ENCODE data around the gene DENND2C. TPM values are rescaled to one million over a fixed set of nuclear protein-coding genes. Genes with fewer than 3 reads are reported as not detected.
A peak's percentile ranks its signal among the peaks of the same experiment; 100 is the strongest.

Gene DENND2C
- polyA plus RNA-seq, 1 donor from 2014 or later: 0.26 TPM

DNA sequence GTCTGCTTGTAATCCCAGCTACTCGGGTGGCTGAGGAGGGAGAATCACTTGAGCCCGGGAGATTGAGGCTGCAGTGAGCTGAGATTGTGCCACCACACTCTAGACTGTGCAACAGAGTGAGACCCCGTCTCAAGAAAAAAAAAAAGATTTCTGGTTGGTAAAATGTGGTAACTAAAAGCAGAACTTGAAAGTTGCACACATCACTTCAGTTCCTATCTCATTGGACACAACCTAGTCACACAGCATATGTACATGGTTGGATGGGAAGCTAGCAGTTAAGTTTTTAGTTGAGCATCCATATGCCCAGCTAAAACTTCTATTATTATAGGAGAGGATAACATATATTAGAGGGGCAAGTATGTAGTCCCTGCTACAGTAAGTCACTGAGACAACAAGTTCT lies 110.5 kb downstream of the DENND2C start:
- H4K20me1 ChIP-seq (ENCODE audit: insufficient read depth): no peaks in the 10 kb centered on the region
- no peaks in the 10 kb centered on the region for H3K79me2 ChIP-seq (replicated peaks; ENCODE audit: insufficient read depth, low read length)
- H3K4me2 ChIP-seq (ENCODE audit: low read length): no peak overlapping the region
- no peak overlapping the region for H3K9ac ChIP-seq (ENCODE audit: low read length)
- H3K27me3 ChIP-seq (ENCODE audit: insufficient read depth, low read depth, low read length): no peaks in the 10 kb centered on the region
- H2AFZ ChIP-seq (ENCODE audit: low read depth, low read length): no peak overlapping the region
- H3K36me3 ChIP-seq (ENCODE audit: insufficient read depth, low read length): no peaks in the 10 kb centered on the region
- H3K9me3 ChIP-seq (ENCODE audit: low read length): no peaks in the 10 kb centered on the region
- H3K9me2 ChIP-seq (ENCODE audit: insufficient read depth, low read length): no peaks in the 10 kb centered on the region
- no peak overlapping the region for H3K27ac ChIP-seq (ENCODE audit: low read length)
- H3F3A ChIP-seq (ENCODE audit: insufficient read depth, low read length, poor library complexity, severe bottlenecking): no peaks in the 10 kb centered on the region
- no peak overlapping the region for H3K4me3 ChIP-seq (ENCODE audit: low read length)
- no peak for TF ChIP-seq TAF1 (IDR thresholded peaks at IDR 0.05; ENCODE audit: low read depth)
- TF ChIP-seq, protein P1, sequence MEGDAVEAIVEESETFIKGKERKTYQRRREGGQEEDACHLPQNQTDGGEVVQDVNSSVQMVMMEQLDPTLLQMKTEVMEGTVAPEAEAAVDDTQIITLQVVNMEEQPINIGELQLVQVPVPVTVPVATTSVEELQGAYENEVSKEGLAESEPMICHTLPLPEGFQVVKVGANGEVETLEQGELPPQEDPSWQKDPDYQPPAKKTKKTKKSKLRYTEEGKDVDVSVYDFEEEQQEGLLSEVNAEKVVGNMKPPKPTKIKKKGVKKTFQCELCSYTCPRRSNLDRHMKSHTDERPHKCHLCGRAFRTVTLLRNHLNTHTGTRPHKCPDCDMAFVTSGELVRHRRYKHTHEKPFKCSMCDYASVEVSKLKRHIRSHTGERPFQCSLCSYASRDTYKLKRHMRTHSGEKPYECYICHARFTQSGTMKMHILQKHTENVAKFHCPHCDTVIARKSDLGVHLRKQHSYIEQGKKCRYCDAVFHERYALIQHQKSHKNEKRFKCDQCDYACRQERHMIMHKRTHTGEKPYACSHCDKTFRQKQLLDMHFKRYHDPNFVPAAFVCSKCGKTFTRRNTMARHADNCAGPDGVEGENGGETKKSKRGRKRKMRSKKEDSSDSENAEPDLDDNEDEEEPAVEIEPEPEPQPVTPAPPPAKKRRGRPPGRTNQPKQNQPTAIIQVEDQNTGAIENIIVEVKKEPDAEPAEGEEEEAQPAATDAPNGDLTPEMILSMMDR (IDR thresholded peaks at IDR 0.05; ENCODE audit: poor library complexity, severe bottlenecking): no peak
- TF ChIP-seq SMC3 (conservative IDR thresholded peaks at IDR 0.05; ENCODE audit: poor library complexity): no peak
- TF ChIP-seq POLR2AphosphoS5 (IDR thresholded peaks at IDR 0.05): no peak
- TF ChIP-seq EZH2 (IDR thresholded peaks at IDR 0.05; ENCODE audit: borderline replicate concordance, insufficient read depth, low read length, poor library complexity, severe bottlenecking): no peak
- no peak for TF ChIP-seq EP300 (conservative IDR thresholded peaks at IDR 0.05; ENCODE audit: poor library complexity, severe bottlenecking)
- TF ChIP-seq RAD21 (conservative IDR thresholded peaks at IDR 0.05): no peak
- no peak for TF ChIP-seq MXI1 (conservative IDR thresholded peaks at IDR 0.05; ENCODE audit: poor library complexity, severe bottlenecking)
- TF ChIP-seq, protein P2, sequence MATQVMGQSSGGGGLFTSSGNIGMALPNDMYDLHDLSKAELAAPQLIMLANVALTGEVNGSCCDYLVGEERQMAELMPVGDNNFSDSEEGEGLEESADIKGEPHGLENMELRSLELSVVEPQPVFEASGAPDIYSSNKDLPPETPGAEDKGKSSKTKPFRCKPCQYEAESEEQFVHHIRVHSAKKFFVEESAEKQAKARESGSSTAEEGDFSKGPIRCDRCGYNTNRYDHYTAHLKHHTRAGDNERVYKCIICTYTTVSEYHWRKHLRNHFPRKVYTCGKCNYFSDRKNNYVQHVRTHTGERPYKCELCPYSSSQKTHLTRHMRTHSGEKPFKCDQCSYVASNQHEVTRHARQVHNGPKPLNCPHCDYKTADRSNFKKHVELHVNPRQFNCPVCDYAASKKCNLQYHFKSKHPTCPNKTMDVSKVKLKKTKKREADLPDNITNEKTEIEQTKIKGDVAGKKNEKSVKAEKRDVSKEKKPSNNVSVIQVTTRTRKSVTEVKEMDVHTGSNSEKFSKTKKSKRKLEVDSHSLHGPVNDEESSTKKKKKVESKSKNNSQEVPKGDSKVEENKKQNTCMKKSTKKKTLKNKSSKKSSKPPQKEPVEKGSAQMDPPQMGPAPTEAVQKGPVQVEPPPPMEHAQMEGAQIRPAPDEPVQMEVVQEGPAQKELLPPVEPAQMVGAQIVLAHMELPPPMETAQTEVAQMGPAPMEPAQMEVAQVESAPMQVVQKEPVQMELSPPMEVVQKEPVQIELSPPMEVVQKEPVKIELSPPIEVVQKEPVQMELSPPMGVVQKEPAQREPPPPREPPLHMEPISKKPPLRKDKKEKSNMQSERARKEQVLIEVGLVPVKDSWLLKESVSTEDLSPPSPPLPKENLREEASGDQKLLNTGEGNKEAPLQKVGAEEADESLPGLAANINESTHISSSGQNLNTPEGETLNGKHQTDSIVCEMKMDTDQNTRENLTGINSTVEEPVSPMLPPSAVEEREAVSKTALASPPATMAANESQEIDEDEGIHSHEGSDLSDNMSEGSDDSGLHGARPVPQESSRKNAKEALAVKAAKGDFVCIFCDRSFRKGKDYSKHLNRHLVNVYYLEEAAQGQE (IDR thresholded peaks at IDR 0.05; ENCODE audit: borderline replicate concordance): no peak

DNA sequence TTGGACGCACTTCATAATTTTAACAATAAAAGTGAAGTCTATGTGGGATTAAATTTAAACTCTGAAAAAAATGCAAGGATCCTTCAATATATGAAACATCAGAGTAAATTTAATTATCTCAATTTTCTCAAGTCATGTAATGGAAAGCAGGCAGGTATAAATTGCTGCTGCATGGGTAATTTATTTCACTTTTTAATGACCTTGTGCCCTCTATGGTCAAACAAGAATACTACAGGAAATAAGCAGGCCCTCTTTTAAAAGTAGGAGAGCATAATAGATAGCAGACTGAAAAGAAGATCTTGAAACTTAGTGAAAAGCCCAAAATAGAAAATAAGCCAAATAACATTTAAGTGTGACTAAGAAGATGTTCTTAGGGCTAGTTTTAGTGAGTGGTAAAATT lies 111.3 kb downstream of the DENND2C start:
- Histone ChIP-seq H3K9me2 (ENCODE audit: insufficient read depth, low read length) (no peaks in the 10 kb centered on the region), H3K79me2 (replicated peaks; ENCODE audit: insufficient read depth, low read length) (no peaks in the 10 kb centered on the region), H3K4me2 (ENCODE audit: low read length) (no peak overlapping the region), H3K9me3 (ENCODE audit: low read length) (no peaks in the 10 kb centered on the region), H3K9ac (ENCODE audit: low read length) (no peak overlapping the region), H2AFZ (ENCODE audit: low read depth, low read length) (no peak overlapping the region), H3F3A (ENCODE audit: insufficient read depth, low read length, poor library complexity, severe bottlenecking) (no peaks in the 10 kb centered on the region), H3K4me3 (ENCODE audit: low read length) (no peak overlapping the region), H3K36me3 (ENCODE audit: insufficient read depth, low read length) (no peaks in the 10 kb centered on the region), H3K27ac (ENCODE audit: low read length) (no peak overlapping the region), H4K20me1 (ENCODE audit: insufficient read depth) (no peaks in the 10 kb centered on the region), H3K27me3 (ENCODE audit: insufficient read depth, low read depth, low read length) (no peaks in the 10 kb centered on the region)
- TF ChIP-seq, protein P1 (IDR thresholded peaks at IDR 0.05; ENCODE audit: poor library complexity, severe bottlenecking): peak; percentile 53
- TF ChIP-seq, protein P2 (IDR thresholded peaks at IDR 0.05; ENCODE audit: borderline replicate concordance): no peak
- TF ChIP-seq POLR2AphosphoS5 (IDR thresholded peaks at IDR 0.05) (no peak), TAF1 (IDR thresholded peaks at IDR 0.05; ENCODE audit: low read depth) (no peak), RAD21 (conservative IDR thresholded peaks at IDR 0.05) (peak; percentile 52), EP300 (conservative IDR thresholded peaks at IDR 0.05; ENCODE audit: poor library complexity, severe bottlenecking) (no peak), SMC3 (conservative IDR thresholded peaks at IDR 0.05; ENCODE audit: poor library complexity) (peak; percentile 24), MXI1 (conservative IDR thresholded peaks at IDR 0.05; ENCODE audit: poor library complexity, severe bottlenecking) (no peak), EZH2 (IDR thresholded peaks at IDR 0.05; ENCODE audit: borderline replicate concordance, insufficient read depth, low read length, poor library complexity, severe bottlenecking) (no peak)
